RPMI7951 (cell line): ENCODE measurements around the gene GNE. TPM values are rescaled to one million over a fixed set of nuclear protein-coding genes. Genes with fewer than 3 reads are reported as not detected.
"Not testable (repeated sequence)": the region's sequence is repeated elsewhere in the genome, so short reads cannot be mapped to it uniquely, and the experiment has no call there.

Experiments
- DNase-seq: peaks from one replicate; pipeline ENCODE4 v3.0.0-alpha.2; 2012; ENCODE audit warnings: low read depth
- total RNA-seq: library from RNA; depleted of rRNA; stranded (reverse); fragments of >200 nt; shearing (Covaris generic); gene quantifications from 2 replicates; pipeline ENCODE4 v1.2.3, GENCODE V29; 2014

The GNE gene
- total RNA-seq, 1 experiment from 2014 or later = 19.5 TPM

DNA sequence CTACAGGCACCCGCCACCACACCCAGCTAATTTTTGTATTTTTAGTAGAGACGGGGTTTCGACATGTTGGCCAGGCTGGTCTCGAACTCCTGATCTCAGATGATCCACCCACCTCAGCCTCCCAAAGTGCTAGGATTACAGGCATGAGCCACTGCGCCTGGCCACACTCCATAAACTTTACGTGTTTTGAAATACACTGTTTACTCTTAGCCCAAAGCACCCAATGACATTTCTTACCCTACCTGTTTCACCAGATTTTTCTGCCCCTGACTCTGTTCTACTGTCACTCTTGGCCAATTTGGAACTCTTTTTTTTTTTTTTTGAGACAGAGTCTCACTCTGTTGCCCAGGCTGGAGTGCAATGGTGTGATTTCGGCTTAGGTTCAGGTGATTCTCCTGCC is 15.1 kb upstream of the GNE start:
- not testable (repeated sequence) for DNase-seq

DNA sequence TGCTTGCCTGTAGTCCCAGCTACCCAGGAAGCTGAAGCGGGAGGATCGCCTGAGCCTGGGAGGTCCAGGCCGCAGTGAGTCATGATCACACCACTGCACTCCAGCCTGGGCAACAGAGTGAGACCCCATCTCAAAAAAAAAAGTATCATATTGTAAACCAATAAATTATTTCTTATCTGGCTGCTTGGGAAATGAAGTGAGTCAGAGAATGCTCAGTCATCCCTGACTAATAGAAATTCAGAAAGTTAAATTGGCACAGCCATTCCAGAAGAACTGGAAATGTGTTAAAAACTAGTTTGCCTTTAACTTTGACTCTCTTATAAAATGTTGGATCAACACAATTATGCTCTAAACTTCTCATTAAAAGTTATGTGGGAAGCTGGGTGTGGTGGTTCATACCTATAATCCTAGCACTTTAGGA is 9.8 kb upstream of the GNE start:
- DNase-seq = peak; percentile 22

DNA sequence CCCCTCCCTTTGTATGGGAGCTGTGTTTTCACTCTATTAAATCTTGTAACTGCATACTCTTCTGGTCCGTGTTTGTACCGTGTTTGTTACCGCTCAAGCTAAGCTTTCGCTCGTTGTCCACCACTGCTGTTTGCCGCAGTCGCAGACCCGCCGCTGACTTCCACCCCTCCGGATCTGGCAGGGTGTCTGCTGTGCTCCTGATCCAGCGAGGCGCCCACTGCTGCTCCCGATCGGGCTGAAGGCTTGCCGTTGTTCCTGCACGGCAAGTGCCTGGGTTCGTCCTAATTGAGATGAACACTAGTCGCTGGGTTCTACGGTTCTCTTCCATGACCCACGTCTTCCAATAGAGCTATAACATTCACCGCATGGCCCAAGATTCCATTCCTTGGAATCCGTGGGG is 6.6 kb upstream of the GNE start:
- no peak for DNase-seq

DNA sequence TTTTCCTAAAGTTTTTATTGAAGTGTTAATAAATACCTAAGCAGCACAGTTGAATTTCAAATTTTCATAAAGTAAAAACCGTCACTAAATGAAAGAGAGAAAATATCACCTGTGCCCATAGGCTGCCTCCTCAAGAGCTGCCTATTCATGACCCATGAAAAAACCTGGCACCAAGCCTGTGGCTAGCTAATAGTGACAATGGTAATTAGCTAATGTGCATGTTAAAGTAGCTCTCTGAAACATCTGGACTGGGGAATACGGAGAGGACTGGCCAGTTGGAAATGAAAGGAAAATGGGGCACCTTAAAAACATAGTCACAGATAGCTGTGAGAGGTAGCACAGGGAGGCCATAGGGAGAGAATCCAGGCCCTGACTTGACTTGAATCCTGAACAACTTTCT is 5.4 kb upstream of the GNE start:
- DNase-seq = no peak

DNA sequence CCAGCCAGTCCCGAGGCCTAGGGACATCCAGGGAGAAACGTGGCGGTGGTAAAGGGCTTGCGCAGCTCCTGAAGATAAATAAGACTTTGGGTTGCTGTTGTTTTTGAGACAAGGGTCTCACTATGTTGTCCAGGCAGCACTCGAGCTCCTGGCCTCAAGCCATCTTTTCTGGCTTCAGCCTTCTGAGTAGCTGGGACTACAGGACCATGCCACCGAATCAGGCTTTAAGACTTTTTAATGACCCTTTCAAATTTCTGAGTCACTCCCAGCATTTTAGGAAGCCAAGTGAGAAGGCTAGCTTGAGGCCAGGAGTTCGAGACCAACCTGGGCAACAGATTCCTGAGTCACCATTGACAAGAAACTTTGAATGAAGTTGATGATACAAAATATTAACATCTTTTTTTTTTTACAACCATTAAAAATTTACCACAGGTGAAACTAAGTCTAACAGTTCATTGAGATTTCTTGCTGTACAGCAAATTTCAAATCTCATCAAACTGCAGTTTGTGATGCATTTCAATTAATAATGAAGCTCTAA is 817 bp upstream of the GNE start:
- DNase-seq = no peak

DNA sequence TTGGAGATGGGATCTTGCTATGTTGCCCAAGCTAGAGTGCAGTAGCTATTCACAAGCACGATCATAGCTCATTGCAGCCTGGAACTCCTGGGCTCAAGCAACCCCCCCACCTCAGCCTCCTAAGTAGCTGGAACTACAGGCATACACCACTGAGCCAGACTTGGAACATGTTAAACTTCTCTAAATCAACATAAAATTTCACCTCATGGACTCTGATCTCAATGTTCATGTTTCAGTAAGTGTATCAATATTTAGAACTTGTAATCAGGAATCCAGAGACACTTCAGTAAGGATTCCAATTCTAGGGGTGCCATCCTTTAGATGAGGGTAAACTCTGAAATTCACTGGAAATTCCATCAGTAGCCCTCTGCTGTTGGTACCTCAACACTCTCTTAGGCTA is 6.8 kb downstream of the GNE start:
- DNase-seq = no peak

DNA sequence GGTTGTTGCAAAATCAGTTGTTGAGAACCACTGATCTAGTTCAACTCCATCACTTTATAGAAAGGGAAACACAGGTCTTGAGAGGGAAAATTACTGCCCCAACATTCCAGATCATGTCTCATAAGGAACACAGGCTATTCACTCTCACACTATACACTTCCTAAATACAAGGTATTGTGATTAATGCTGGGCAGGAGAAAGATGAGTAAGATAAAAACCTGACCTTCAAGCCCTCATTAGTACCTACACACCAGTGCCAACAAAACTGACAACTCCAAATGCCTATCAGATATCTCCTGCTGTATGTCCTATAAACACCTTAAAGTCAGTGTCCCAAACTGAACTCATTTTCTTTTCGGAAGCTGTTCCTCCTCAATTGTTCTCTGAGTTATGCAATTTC is 8.2 kb downstream of the GNE start:
- no peak for DNase-seq

DNA sequence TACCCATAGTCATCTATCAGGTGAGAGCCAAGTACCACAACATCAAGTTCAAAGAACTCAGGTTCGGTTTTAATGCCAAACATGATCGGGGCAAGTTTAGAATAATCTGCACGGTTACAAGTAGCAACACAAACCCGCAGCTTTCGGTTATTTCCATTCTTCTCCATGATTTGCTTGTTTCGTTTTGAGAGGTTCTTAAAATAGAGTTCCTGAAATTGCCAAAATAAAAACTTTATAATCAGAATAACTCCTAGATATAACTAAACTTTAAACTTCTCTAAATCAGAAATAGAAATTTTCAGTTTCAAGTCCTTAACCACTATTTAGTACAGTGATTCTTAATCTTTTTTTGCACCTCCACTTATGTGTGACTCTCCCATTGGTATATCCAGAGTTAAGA is 9.1 kb downstream of the GNE start:
- no peak for DNase-seq

DNA sequence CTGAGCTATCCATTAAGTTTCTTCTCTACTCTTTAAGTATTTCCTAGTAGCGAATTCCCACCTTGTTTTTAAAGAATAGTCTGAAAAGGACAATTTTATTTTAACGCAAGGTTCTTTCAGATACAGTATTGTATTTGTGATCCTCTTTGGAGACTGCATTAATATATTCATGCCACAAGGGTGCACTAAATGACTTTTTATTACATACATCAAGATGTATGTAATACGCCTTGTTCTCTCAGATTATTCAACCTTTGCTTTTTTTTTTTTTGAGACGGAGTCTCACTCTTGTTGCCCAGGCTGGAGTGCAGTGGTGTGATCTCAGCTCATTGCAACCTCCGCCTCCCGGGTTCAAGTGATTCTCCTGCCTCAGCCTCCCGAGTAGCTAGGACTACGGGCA is 10.2 kb downstream of the GNE start:
- DNase-seq = peak; percentile 40

DNA sequence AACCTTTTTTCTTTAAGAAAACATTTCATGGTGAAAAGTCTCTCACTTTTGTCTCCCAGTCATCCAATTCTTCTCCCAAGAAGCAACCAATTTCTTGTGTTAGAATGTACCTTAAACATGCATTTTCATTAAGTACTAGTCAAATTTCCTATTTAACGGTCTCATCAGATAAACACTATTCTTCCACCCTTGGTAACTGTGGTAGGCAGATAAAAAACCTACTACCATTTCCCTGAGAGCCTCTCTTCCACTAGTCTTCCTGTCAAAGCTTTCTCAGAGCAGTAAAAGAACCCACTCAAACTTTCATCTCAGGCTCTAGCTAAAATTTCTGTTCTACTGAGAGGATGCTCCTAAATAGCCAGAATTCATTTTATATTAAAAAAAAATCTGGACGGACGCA is 10.9 kb downstream of the GNE start:
- no peak for DNase-seq

DNA sequence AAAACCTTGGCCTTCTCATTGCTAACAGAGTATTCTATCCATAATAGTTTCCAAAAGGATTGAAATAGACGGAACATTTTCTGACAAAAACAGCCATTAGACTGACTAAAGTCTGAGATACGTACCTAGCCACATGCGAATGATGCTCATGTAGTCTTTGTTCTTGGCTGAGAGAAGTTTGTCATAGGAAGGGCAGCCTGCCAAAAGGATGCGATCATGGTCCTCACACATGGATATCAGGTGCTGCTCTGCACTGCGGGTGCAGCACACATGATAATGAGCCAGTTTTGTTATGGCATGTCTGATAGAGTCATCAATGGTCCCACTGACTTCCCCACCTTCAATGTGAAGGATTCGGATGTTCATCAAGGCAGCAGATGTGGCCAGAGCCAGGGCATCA is 12.3 kb downstream of the GNE start:
- peak; percentile 2 for DNase-seq

DNA sequence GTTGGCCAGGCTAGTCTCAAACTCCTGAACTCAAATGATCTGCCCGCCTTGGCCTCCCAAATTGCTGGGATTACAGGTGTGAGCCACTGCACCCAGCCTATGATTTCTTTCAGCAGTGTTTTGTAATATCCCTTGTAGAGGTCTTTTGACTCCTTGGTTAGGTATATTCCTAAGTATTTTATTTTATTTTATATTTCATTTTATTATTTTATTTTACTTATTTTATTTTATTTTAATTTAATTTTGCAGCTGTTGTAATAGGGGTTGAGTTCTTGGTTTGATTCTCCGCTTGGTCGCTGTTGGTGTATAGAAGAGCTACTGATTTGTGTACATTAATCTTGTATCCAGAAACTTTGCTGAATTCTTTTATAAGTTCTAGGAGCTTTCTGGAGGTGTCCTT is 18.6 kb downstream of the GNE start:
- not testable (repeated sequence) for DNase-seq

DNA sequence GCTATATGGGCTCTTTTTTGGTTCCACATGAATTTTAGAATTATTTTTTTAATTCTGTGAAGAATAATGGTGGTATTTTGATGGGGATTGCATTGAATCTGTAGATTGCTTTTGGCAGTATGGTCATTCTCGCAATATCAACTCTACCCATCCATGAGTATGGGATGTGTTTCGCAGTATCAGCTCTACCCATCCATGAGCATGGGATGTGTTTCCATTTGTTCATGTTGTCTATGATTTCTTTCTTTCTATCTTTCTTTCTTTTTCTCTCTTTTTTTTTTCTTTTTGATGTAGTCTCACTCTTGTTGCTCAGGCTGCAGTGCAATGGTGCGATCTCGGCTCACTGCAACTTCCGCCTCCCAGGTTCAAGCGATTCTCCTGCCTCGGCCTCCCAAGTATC is 19.0 kb downstream of the GNE start:
- DNase-seq = not testable (repeated sequence)

DNA sequence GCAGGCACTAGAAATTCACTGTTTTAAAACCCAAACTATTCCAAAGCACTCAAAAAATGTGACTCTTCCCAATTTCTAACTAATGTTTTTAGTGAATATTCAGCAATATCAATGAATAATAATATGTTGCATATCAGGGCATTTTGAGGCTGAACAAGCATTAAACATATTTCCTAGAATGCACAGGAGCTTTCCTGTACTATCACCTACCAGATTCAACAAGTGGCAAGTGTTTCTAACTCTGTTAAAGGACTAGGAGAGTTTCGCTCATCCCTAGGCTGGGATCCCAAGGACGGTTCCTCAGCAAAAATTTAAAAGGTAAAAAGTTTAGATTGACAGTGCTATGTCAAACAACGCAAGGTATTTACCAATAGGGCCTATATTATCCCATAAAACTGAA is 21.0 kb downstream of the GNE start:
- DNase-seq = no peak

DNA sequence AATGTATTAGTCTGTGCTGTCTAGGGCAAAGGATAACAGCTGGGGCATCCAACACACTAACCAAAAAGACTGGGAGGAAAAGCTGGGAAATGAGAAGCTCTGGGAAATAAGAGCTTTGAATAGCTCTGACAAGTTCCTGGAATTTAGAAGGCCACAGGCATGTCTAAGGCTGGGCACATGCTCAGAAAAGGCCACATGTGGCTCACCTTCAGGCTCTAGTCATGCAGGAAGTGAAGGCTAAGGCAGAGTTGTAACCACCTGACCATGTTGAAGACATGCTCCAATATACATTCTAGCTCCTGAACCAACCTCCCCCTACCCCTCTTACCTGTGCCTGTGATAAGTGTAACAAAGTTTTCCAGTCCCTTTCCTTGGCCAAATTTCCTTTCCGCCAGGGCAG is 35.8 kb downstream of the GNE start:
- peak; percentile 15 for DNase-seq

DNA sequence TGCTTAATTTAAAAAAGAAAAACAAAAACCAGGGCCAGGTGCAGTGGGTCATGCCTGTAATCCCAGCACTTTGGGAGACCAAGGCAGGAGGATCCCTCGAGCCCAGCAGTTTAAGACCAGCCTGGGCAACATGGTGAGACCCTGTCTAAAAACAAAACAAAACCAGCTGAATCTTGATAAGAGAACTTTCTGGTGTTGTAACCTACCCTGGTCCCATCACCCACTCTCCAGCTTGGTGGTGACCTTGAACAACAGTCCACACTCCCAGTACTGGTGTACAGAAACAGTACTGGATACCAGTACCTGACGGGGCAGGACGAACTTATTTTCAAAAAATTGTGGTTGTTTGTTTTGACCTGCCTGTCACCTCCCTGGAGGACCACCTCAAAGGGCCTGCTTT is 36.6 kb downstream of the GNE start:
- DNase-seq = no peak

DNA sequence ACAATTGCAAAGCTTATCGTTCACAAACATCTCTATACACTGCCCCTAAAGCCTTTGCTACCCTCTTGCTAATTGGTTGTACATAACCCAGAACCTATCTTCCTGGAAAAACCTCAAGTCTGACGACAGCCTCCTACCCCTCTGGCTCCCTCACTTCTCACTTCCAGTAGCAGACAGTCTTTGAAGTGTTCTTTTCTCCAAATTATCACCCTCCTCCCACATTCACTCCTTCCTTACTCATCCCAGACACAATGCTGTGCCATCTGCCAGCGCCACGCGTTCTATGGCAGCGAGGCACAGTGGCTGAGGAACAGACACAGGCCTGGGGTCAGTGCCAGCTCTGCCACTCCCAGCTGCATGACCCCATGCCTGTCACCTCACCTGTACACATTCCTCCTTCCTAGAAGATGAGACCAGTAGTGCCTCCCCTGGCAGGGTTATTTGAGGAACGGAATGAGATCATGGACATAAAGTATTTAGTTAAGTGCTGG is 39.8 kb downstream of the GNE start:
- no peak for DNase-seq

DNA sequence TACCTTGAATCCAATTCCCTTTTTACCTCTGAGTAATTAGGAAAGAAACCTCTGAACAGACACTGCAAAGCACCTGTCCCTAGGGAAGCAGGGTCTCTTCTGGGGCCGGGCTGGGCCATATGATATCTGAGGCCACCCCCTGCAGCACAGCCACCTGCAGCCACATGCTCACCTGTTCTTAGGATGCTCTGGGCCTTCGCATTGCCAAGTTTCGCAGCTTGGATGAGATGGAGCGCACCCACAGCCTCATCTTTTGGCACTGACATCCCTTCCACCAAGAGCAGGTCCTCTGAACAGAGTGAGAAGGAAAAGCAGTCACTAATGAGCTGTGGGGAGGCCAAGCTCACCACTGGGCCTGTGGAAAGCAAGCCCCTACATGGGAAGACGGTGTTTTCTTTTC is 40.2 kb downstream of the GNE start:
- DNase-seq = no peak

DNA sequence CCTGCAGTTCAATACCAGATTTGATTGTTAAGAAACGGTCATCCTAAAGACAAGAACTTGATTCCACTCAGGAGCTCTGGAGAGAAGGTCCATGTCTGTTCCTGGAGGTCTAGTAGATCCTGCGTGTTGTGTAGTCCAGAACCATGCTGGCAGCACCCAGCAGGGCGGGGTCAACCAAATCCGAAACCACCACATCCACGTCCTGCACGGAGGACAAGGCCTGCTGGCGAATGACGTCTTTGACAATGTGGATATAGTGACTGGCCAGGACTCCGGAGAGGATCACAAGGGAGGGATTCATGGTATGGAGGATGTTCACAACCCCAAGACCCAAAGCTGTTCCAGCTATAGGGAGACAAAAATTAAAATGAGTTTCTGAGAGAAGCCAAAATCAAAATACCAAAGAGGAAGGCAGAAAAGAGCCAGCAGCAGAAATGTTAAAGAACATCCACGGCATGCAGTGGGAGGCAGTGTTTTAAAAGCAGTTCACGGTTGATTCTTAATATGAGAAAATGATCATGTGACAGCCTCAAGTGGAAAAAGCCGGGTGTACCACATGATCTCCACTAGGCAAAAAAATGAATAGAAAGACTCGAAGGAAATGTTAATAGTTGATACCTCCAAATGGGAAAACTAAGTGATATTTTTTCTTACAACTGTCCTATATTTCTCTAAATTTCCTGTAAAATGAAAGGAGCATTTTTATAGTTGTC is 40.8 kb downstream of the GNE start:
- DNase-seq = no peak

DNA sequence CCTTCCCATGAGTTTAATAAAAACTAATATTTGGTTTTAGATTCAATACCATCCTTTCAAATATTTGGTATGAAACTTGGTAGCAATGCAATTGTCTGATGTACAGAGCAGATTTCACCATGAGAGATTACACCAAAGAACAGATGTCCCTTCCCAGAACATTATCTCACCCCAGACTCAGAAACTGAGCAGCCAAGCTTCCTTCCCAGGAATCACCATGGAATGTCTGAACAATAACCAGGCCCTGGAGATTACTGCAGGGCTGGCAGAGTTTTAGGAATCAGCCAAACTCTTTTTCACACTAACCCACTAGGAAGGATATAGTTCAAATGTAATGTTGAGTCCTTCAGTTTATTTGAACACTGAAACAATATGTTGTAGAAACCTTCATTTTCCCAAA is 43.7 kb downstream of the GNE start:
- no peak for DNase-seq

DNA sequence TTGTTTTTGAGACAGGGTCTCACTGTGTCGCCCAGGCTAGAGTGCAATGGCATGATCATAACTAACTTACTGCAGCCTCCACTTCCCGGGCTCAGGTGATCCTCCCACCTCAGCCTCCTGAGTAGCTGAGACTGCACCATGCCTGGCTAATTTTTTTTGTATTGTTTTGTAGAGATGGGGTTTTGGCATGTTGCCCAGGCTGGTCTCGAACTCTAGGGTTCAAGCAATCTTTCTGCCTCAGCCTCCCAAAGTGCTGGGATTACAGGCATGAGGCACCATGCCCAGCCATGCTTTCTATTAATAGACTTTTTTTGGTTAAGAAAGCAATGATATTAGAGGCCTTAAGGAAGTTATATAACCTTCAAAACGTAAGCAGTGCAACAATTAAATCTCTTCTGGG is 44.3 kb downstream of the GNE start:
- DNase-seq = no peak

DNA sequence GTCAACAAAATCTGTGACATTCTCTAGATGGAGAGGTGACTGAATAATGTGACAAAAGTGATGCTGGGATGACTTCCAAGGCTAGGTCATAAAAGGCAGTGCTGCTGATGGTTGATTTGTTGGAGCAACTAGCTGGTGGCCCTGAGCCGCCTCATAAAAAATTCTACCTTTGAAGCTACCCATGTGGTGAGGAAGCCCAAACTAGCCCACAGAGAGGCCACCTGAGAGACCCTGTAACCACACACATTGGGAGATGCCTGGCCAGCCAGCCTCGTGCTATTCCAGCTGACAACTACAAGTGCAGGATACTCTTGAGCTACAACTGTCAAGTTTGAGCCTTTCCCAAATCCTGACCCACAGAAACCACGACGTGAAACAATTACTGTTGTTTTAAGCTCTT is 44.9 kb downstream of the GNE start:
- DNase-seq = no peak

DNA sequence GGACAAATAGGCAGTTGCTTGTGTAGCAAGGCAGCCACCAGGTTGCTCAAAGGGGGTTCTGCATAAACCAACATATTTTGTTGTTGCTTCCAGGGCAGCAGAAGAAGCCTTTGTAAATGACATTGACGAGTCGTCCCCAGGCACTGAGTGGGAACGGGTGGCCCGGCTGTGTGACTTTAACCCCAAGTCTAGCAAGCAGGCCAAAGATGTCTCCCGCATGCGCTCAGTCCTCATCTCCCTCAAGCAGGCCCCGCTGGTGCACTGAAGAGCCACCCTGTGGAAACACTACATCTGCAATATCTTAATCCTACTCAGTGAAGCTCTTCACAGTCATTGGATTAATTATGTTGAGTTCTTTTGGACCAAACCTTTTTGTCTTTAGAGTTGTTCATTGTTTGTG is 46.7 kb downstream of the GNE start:
- no peak for DNase-seq

DNA sequence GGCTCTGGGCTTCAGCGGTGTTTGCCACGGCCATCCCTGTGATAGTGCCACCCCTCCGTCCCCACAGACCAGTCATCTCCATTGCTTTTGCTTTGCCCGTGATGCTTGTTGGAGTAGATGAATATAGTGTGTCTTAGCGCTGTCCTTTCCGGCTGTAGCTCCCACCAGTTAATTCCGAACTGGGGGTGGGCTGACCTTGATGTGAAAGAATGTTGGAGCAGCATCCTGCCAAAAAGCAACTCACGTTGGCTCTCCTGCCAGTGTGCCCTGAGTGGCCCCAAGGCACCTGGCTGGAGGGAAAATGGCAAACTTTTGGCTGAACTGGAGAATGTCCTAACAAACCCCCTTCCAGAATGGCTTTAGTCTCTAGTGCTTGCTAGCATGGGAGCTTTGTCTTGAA is 47.5 kb downstream of the GNE start:
- DNase-seq = no peak
